Uterus (tissue), 2 donors: ENCODE results near the gene MKLN1.

Experiments
- POLR2A ChIP-seq, 2 donors: fragments of 450-650 bp; IDR thresholded peaks; one replicate each; pipeline ENCODE4 v1.6.1; 2016; ENCODE audit warnings: antibody characterized with exemption in 2 of 2, mild to moderate bottlenecking in 1 of 2, moderate library complexity in 1 of 2
- TF ChIP-seq, protein P1 (sequence below), 4 experiments: fragments of 200-600 bp in 2 of 4; fragments of 450-650 bp in 2 of 4; sonication (generic) in 2 of 4; IDR thresholded peaks; one replicate each; pipeline ENCODE4 v1.5.1; 2016 to 2019; ENCODE audit warnings: antibody characterized with exemption in 4 of 4, mild to moderate bottlenecking in 2 of 4, moderate library complexity in 1 of 4

GRCh38 chr7:131307627-131308026, 20.0 kb upstream of the MKLN1 start:
- TF ChIP-seq, protein P1, sequence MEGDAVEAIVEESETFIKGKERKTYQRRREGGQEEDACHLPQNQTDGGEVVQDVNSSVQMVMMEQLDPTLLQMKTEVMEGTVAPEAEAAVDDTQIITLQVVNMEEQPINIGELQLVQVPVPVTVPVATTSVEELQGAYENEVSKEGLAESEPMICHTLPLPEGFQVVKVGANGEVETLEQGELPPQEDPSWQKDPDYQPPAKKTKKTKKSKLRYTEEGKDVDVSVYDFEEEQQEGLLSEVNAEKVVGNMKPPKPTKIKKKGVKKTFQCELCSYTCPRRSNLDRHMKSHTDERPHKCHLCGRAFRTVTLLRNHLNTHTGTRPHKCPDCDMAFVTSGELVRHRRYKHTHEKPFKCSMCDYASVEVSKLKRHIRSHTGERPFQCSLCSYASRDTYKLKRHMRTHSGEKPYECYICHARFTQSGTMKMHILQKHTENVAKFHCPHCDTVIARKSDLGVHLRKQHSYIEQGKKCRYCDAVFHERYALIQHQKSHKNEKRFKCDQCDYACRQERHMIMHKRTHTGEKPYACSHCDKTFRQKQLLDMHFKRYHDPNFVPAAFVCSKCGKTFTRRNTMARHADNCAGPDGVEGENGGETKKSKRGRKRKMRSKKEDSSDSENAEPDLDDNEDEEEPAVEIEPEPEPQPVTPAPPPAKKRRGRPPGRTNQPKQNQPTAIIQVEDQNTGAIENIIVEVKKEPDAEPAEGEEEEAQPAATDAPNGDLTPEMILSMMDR (IDR thresholded peaks at IDR 0.05): no peak
- no peak for TF ChIP-seq POLR2A (IDR thresholded peaks at IDR 0.05)
